ENCODE data around the gene OR51A7.

DNA sequence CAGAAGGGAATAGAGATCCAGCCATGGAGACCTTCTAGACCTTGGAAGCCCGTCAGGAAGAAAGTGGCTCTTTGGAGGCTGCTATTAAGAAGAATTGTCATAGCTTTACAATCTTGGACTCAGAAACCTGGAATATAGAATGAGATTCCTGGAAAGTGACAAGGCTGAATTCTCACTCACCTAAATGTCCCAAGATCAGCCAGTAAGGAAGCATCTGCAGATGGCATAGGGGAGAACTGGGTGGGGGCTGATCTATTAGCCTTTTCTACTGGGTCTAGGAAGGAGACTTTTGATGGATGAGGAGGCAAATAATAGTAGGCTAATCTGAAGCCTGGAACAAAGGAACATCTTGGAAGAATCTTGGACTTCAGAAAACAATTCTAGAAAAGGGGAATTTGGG is 20.7 kb downstream of the OR51A7 start, which contains the start of gene OR51G1:
- TF ChIP-seq, protein P1, sequence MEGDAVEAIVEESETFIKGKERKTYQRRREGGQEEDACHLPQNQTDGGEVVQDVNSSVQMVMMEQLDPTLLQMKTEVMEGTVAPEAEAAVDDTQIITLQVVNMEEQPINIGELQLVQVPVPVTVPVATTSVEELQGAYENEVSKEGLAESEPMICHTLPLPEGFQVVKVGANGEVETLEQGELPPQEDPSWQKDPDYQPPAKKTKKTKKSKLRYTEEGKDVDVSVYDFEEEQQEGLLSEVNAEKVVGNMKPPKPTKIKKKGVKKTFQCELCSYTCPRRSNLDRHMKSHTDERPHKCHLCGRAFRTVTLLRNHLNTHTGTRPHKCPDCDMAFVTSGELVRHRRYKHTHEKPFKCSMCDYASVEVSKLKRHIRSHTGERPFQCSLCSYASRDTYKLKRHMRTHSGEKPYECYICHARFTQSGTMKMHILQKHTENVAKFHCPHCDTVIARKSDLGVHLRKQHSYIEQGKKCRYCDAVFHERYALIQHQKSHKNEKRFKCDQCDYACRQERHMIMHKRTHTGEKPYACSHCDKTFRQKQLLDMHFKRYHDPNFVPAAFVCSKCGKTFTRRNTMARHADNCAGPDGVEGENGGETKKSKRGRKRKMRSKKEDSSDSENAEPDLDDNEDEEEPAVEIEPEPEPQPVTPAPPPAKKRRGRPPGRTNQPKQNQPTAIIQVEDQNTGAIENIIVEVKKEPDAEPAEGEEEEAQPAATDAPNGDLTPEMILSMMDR (optimal IDR thresholded peaks at IDR 0.05 in 1 of 3, IDR thresholded peaks at IDR 0.05 in 1 of 3, conservative IDR thresholded peaks at IDR 0.05 in 1 of 3; ENCODE audit: extremely low read depth in 1 of 3, insufficient read depth in 2 of 3, low read length in 3 of 3), result no peak
- TF ChIP-seq EZH2 (IDR thresholded peaks at IDR 0.05; ENCODE audit: low read length), result no peak
